ENCODE measurements around the gene CDK6.

The CDK6 gene

GRCh38 chr7:92602352-92603088 lies 233.9 kb downstream of the CDK6 start:
- no peak overlapping the region for H2AFZ ChIP-seq (ENCODE audit: low read depth, low read length)
- H3K4me1 ChIP-seq (ENCODE audit: insufficient read depth, low read length) = no peaks in the 10 kb centered on the region
- no peaks in the 10 kb centered on the region for H3K27me3 ChIP-seq (ENCODE audit: insufficient read depth, low read length)
- no peak overlapping the region for H3K4me3 ChIP-seq (ENCODE audit: low read length)
- H3K9me3 ChIP-seq (ENCODE audit: low read length) = no peaks in the 10 kb centered on the region
- no peaks in the 10 kb centered on the region for H3K36me3 ChIP-seq (ENCODE audit: insufficient read depth, low read length)

- Histone ChIP-seq H3K36me3 (ENCODE audit: insufficient read depth, low read length) (no peaks in the 10 kb centered on the region), H3K4me1 (ENCODE audit: insufficient read depth, low read length) (no peaks in the 10 kb centered on the region)
These were observed 237.9 kb downstream of the CDK6 start for GRCh38 chr7:92598310-92598981.

GRCh38 chr7:92595281-92595680 lies 241.1 kb downstream of the CDK6 start:
- no peaks in the 10 kb centered on the region for H3K36me3 ChIP-seq (ENCODE audit: insufficient read depth, low read length)
- no peak overlapping the region for H2AFZ ChIP-seq (ENCODE audit: low read depth, low read length)
- peaks cover 3% of the 10 kb centered on the region for H3K27me3 ChIP-seq (ENCODE audit: insufficient read depth, low read length)
- H3K4me3 ChIP-seq (ENCODE audit: low read length) = no peak overlapping the region
- no peaks in the 10 kb centered on the region for H3K9me3 ChIP-seq (ENCODE audit: low read length)
- no peaks in the 10 kb centered on the region for H3K4me1 ChIP-seq (ENCODE audit: insufficient read depth, low read length)

More at GRCh38 chr7:92598310-92598981, 237.9 kb downstream of the CDK6 start:
- no peak overlapping the region for H2AFZ ChIP-seq (ENCODE audit: low read depth, low read length)
- H3K9me3 ChIP-seq (ENCODE audit: low read length) = no peaks in the 10 kb centered on the region
- H3K4me3 ChIP-seq (ENCODE audit: low read length) = no peak overlapping the region
- no peaks in the 10 kb centered on the region for H3K27me3 ChIP-seq (ENCODE audit: insufficient read depth, low read length)

GRCh38 chr7:92594746-92595145 lies 241.6 kb downstream of the CDK6 start:
- Histone ChIP-seq H3K4me1 (ENCODE audit: insufficient read depth, low read length) (no peaks in the 10 kb centered on the region), H3K36me3 (ENCODE audit: insufficient read depth, low read length) (no peaks in the 10 kb centered on the region), H3K27me3 (ENCODE audit: insufficient read depth, low read length) (peaks cover 3% of the 10 kb centered on the region), H2AFZ (ENCODE audit: low read depth, low read length) (no peak overlapping the region), H3K9me3 (ENCODE audit: low read length) (no peaks in the 10 kb centered on the region), H3K4me3 (ENCODE audit: low read length) (no peak overlapping the region)

- Histone ChIP-seq H3K9me3 (ENCODE audit: low read length) (no peaks in the 10 kb centered on the region), H2AFZ (ENCODE audit: low read depth, low read length) (no peak overlapping the region), H3K4me1 (ENCODE audit: insufficient read depth, low read length) (peaks cover 17% of the 10 kb centered on the region), H3K36me3 (ENCODE audit: insufficient read depth, low read length) (no peaks in the 10 kb centered on the region), H3K27me3 (ENCODE audit: insufficient read depth, low read length) (peaks cover 3% of the 10 kb centered on the region), H3K4me3 (ENCODE audit: low read length) (peak overlapping the region; percentile 81)
These were observed 245.6 kb downstream of the CDK6 start for GRCh38 chr7:92590711-92591310.

- peak overlapping the region; percentile 81 for H3K4me3 ChIP-seq (ENCODE audit: low read length)
- H3K9me3 ChIP-seq (ENCODE audit: low read length) = no peaks in the 10 kb centered on the region
- peaks cover 3% of the 10 kb centered on the region for H3K27me3 ChIP-seq (ENCODE audit: insufficient read depth, low read length)
- H2AFZ ChIP-seq (ENCODE audit: low read depth, low read length) = no peak overlapping the region
- H3K4me1 ChIP-seq (ENCODE audit: insufficient read depth, low read length) = peaks cover 17% of the 10 kb centered on the region
- H3K36me3 ChIP-seq (ENCODE audit: insufficient read depth, low read length) = no peaks in the 10 kb centered on the region
These were observed 247.3 kb downstream of the CDK6 start for GRCh38 chr7:92589056-92589455.

- H3K4me1 ChIP-seq (ENCODE audit: insufficient read depth, low read length) = peaks cover 17% of the 10 kb centered on the region
- peak overlapping the region; percentile 81 for H3K4me3 ChIP-seq (ENCODE audit: low read length)
- H3K27me3 ChIP-seq (ENCODE audit: insufficient read depth, low read length) = peaks cover 3% of the 10 kb centered on the region
- no peaks in the 10 kb centered on the region for H3K9me3 ChIP-seq (ENCODE audit: low read length)
- H2AFZ ChIP-seq (ENCODE audit: low read depth, low read length) = no peak overlapping the region
- no peaks in the 10 kb centered on the region for H3K36me3 ChIP-seq (ENCODE audit: insufficient read depth, low read length)
These were observed 247.8 kb downstream of the CDK6 start for GRCh38 chr7:92588561-92588960.

- Histone ChIP-seq H3K9me3 (ENCODE audit: low read length) (peaks cover 2% of the 10 kb centered on the region), H3K36me3 (ENCODE audit: insufficient read depth, low read length) (no peaks in the 10 kb centered on the region), H2AFZ (ENCODE audit: low read depth, low read length) (no peak overlapping the region), H3K4me3 (ENCODE audit: low read length) (no peak overlapping the region), H3K4me1 (ENCODE audit: insufficient read depth, low read length) (peaks cover 17% of the 10 kb centered on the region), H3K27me3 (ENCODE audit: insufficient read depth, low read length) (peaks cover 3% of the 10 kb centered on the region)
These were observed 249.5 kb downstream of the CDK6 start for GRCh38 chr7:92586841-92587240.

GRCh38 chr7:92586403-92586802 lies 250.0 kb downstream of the CDK6 start:
- H3K27me3 ChIP-seq (ENCODE audit: insufficient read depth, low read length) = peaks cover under 1% of the 10 kb centered on the region
- H2AFZ ChIP-seq (ENCODE audit: low read depth, low read length) = no peak overlapping the region
- no peak overlapping the region for H3K4me3 ChIP-seq (ENCODE audit: low read length)
- H3K9me3 ChIP-seq (ENCODE audit: low read length) = peaks cover 2% of the 10 kb centered on the region
- no peaks in the 10 kb centered on the region for H3K36me3 ChIP-seq (ENCODE audit: insufficient read depth, low read length)
- H3K4me1 ChIP-seq (ENCODE audit: insufficient read depth, low read length) = peaks cover 17% of the 10 kb centered on the region

GRCh38 chr7:92584953-92585352 lies 251.4 kb downstream of the CDK6 start:
- Histone ChIP-seq H3K4me3 (ENCODE audit: low read length) (no peak overlapping the region), H3K36me3 (ENCODE audit: insufficient read depth, low read length) (peaks cover 8% of the 10 kb centered on the region), H3K4me1 (ENCODE audit: insufficient read depth, low read length) (peaks cover 17% of the 10 kb centered on the region), H2AFZ (ENCODE audit: low read depth, low read length) (no peak overlapping the region), H3K9me3 (ENCODE audit: low read length) (peaks cover 2% of the 10 kb centered on the region), H3K27me3 (ENCODE audit: insufficient read depth, low read length) (no peaks in the 10 kb centered on the region)

GRCh38 chr7:92582948-92583347 lies 253.4 kb downstream of the CDK6 start:
- H3K4me3 ChIP-seq (ENCODE audit: low read length) = no peak overlapping the region

GRCh38 chr7:92576296-92576695 lies 260.1 kb downstream of the CDK6 start:
- Histone ChIP-seq H3K4me1 (ENCODE audit: insufficient read depth, low read length) (no peaks in the 10 kb centered on the region), H2AFZ (ENCODE audit: low read depth, low read length) (no peak overlapping the region), H3K9me3 (ENCODE audit: low read length) (no peaks in the 10 kb centered on the region), H3K4me3 (ENCODE audit: low read length) (no peak overlapping the region), H3K36me3 (ENCODE audit: insufficient read depth, low read length) (peaks cover 73% of the 10 kb centered on the region), H3K27me3 (ENCODE audit: insufficient read depth, low read length) (no peaks in the 10 kb centered on the region)

More at GRCh38 chr7:92582948-92583347, 253.4 kb downstream of the CDK6 start:
- H3K9me3 ChIP-seq (ENCODE audit: low read length) = peaks cover 2% of the 10 kb centered on the region
- peaks cover 27% of the 10 kb centered on the region for H3K36me3 ChIP-seq (ENCODE audit: insufficient read depth, low read length)
- H3K4me1 ChIP-seq (ENCODE audit: insufficient read depth, low read length) = peaks cover 2% of the 10 kb centered on the region
- H3K27me3 ChIP-seq (ENCODE audit: insufficient read depth, low read length) = no peaks in the 10 kb centered on the region
- no peak overlapping the region for H2AFZ ChIP-seq (ENCODE audit: low read depth, low read length)

GRCh38 chr7:92569137-92569536 lies 267.2 kb downstream of the CDK6 start:
- H3K9me3 ChIP-seq (ENCODE audit: low read length) = no peaks in the 10 kb centered on the region
- no peaks in the 10 kb centered on the region for H3K27me3 ChIP-seq (ENCODE audit: insufficient read depth, low read length)
- no peak overlapping the region for H3K4me3 ChIP-seq (ENCODE audit: low read length)
- no peaks in the 10 kb centered on the region for H3K4me1 ChIP-seq (ENCODE audit: insufficient read depth, low read length)
- no peak overlapping the region for H2AFZ ChIP-seq (ENCODE audit: low read depth, low read length)
- peaks cover 70% of the 10 kb centered on the region for H3K36me3 ChIP-seq (ENCODE audit: insufficient read depth, low read length)
